Fibroblast of the conjunctiva (primary cell): ENCODE measurements around the gene BCO1.
"Not testable (repeated sequence)": the region's sequence is repeated elsewhere in the genome, so short reads cannot be mapped to it uniquely, and the experiment has no call there.

ENCODE experiments used
- DNase-seq: peaks from one replicate; pipeline ENCODE4 v3.0.0-alpha.2; 2010; ENCODE audit warnings: low read depth

Gene BCO1, protein sequence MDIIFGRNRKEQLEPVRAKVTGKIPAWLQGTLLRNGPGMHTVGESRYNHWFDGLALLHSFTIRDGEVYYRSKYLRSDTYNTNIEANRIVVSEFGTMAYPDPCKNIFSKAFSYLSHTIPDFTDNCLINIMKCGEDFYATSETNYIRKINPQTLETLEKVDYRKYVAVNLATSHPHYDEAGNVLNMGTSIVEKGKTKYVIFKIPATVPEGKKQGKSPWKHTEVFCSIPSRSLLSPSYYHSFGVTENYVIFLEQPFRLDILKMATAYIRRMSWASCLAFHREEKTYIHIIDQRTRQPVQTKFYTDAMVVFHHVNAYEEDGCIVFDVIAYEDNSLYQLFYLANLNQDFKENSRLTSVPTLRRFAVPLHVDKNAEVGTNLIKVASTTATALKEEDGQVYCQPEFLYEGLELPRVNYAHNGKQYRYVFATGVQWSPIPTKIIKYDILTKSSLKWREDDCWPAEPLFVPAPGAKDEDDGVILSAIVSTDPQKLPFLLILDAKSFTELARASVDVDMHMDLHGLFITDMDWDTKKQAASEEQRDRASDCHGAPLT

DNA sequence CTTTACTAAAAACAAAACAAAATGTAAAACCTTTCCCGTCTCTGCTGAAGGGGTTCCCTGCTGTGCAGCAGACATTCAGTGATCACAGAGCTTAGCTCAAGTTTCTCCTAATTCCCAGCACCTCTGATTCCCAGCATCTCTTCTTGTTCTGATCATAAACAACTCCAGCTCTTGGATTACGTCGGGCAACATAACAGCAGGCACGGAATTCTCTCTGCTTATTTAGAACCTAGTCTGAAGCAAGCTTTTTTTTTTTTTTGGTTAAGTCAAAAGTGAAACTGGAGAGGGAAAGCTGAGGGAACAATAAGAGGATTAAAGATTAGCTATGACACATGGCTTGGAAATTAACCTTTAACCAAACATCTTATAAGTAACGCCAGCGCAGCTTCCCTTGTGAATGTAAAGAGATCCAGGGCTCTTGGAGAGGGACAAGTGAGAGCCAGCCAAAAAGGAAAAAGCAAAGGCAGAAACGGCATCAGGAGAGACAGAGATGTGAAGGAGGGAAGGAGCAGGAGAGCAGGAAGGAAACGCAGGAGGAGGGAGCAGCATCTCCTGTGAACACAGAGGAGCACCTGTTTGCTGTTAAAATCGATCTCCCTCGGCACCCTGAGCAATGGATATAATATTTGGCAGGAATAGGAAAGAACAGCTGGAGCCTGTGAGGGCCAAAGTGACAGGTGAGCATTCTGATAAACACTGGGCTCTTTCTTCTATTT lies at the start of gene BCO1:
Gene BCO1 (plus strand): TSS at position 394 of the 716 bp plus-strand sequence. CDS start 220 bp downstream, at position 614.
- peak; percentile 28 for DNase-seq

DNA sequence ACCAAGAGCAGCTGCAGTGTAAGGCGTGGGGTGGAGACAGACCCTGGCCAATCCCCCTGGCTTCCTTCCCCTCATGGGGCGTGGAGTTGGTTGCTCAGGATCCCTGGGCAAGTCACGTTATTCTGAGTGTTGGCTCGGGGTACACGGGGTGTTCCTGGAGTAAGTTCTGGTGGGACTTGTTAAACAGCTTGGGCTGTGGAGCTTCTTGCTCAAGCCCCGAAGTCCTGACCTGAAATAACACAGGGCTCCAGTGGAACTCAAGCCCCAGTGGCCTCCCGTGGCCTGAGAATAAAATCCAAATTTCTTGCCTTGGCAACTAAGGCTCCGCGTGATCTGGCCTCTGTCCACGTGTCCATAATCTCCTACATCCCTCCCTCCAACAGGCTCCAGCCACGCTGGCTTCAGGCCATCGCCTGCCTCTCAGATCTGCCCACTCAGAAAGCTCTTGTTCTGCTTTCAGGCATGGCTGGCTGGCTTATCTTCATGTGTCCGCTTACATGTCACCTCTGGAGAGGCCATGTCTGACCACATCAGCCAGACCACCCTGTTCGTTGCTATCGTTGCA lies 49.3 kb upstream of the BCO1 start:
- DNase-seq = peak; percentile 45

DNA sequence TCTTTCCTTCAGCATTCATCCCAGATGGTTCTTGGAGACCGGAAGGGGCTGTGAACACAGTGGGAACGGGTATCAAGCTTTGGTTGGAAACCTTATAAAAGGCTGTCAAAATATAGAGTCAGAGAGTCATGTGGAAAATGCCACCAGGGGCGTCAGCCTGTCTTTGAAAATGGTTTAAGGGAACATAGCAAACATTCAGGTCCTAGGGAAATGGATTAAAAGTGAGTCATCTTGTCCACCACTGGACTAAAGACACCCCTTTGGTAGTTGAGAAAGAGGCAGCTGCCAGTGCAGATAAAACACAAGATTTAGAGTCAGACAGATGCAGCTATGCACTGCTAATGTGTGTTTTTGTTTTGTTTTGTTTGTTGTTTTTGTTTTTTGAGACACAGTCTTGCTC lies 47.8 kb upstream of the BCO1 start:
- DNase-seq = no peak

DNA sequence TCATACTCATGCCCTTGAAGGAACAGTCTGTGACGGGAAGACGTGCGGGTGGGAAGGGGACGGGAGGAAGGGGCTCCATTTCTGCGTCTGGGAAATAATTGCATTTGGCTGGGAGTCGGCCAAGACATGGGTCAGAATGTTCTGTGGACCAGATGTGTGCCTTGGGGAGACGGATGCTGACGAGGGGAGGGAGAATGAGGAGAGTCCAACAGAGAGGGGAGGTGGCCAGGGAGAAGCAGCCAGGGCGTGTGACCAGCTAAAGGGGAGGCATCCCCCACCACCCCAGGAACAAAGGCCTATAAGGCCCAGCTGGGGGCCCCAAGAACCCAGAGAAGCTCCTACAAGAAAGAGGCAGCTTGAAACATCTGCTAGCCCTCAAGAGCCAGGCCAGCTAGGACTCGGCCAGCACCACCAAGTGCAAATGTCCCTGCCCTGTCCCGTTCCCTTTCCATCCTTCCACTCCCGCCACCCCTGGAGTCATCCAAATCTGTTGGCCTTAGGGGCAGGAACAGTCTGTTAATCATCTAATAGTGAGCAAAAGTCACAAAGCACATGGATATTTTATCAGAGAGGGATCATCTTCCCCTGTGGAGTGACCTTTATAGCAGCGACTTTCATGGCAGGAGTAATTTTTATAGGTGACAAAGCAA lies 42.5 kb upstream of the BCO1 start:
- no peak for DNase-seq

DNA sequence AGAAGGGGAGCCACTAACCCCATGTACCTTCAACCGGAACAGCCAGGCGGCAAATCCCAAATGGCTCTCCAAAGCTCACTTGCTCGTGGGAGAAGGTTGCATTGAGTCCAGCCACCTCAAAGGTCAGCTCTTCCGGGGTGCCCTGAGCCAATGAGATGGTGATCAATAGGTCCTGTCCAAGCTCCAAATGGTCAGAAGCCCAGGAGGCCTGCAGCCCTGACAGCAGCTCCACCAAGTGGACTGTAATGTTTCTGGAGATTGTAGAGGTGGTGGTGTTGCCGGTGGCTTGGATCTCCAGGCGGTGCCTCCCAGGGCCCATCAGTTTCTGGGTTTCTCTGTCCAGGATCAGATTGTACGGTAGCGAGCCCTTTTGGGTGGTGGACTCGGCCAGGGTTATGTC lies 39.9 kb upstream of the BCO1 start:
- DNase-seq = no peak

DNA sequence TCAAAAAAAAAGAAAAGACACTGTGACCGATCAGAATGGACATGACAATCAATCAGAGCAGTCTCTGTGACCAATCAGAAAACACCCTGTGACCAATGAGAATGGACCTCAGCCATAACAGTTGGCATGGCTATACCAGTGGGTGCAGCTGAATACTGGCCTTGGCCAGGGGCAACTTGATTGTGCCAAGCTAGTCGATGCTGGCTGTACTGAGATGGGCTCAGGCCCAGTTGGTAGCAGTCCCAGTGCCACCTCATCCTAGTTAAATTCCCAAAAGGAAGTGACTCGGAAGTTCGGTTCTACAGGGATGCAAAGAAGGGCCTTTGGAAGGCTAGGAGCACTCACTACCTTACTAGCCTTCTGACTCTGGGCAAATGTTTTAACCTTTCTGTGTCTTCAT lies 37.2 kb upstream of the BCO1 start:
- DNase-seq = no peak

DNA sequence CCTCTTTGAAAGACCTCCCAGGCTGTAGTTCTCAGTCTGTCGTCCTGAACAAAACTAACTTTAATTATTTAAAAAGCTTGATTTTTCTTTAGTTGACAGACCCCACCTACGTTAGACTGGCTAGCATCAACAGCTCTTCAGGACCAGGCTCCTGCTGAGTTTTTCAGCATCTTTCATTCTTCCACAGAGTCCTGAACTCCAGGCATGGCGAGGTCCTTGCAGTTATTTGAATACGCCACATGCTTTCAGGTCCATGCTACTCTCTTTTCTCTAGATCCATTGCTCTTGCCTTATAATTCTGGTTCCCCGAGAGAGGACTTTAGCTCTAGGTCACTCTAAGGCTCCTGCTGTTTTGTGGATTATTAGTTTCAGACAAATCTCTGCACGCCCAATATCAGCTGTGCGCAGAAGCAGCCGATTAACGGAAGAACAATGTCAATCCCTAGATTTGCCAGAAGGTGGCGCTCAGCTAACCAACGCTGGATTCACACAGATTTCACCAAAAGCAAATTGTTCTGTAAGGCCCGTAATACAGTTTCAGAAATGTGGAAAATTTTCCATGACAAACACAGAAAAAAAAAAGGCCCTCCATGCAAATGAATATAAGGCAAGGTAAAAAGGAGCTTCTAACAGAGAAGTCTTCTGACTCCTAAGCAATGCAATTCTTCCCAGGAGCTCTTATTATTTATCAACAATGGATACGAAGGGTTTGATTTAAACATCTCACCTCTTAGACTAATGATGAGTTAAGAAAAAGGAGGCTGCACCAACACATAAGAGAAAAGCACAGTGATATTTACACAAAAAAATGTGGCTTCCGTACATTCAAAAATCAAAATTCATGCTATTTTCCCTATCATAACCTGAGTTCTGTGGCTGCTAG lies 33.5 kb upstream of the BCO1 start:
- DNase-seq = peak; percentile 44

DNA sequence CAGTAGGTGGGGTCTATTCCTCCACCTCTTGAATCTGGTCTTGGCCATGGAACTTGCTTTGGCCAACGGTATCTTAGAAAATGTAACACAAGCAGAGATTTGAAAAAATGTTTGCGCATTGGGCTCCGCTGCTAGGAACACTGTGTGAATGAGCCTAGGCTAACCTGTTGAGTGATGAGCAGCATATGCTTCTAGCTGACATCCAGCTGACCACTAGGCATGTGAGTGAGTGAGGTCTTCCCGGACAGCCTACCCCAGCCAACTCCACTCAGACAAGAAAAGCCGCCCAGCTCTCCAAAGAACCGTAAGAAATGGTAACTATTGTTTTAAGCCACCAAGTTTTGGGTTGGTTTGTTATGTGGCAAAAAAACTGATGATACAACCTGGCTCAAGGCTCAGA lies 31.4 kb upstream of the BCO1 start:
- DNase-seq = no peak

DNA sequence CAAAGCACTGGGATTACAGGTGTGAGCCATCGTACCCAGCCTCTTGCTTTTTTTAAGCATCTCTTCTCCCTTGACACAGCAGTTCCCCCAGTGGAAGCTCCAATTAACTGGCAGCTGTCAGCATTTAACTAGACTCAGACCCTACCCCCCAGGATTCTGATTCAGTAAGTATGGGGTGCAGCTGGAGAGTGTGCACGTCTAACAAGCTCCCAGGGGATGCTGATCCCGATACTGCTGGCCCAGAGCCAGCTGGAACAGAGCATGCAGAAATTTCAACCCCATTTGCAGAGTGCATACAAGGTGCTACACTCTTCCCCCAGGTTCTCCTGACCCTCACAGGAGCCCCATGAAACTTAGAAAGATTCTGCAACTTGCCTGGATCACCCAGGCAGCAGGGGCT lies 27.7 kb upstream of the BCO1 start:
- DNase-seq = no peak

DNA sequence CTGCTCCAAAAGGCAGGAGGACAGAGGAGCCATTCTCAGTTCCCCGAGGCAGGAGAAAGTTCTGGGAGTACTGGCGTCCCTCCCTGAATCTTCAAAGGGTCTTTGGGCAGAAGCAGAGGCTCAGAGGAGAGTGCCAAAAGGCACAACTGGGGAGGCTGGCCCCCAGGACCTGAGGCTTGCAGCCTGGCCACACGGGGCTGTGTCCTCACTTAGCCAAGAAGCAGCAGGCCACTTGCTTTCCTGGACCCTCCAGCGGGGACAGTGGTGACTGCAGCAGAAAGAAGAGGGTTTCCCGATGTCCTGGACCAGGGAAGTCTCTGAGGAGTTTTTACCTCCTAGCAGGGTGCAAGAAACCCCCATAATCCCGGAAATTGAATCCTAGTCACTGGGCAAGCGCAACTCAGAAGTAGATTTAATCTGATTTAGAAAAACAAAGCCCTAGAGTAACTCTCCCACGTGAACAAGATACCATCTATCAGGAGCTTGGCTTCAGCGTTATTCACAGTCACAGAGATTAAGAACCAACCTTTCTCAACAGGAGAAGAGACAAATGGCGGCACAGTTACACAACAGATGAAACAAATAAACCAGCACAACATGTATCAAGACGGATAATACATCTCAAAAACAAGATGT lies 25.5 kb upstream of the BCO1 start:
- DNase-seq = no peak

DNA sequence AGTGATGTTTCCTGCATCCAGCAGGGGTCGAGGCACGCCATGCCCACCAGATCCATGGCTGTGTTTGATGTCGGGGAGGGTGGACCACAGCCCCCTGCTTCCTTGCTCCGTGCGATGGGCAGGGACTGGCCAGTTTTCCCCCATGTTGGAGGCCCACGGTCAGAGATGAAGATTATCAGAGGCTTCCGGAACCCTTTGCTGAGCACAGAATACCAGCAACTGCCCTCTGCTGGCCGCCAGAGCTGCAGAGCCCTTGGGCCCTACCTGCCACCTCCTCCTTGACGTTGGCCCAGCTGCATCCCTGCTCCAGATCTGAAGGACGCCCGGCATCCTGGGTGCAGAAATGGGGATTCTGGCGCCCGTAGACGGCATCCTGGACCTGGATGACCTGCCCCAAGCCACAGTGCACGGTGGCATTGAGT lies 23.7 kb upstream of the BCO1 start:
- no peak for DNase-seq

DNA sequence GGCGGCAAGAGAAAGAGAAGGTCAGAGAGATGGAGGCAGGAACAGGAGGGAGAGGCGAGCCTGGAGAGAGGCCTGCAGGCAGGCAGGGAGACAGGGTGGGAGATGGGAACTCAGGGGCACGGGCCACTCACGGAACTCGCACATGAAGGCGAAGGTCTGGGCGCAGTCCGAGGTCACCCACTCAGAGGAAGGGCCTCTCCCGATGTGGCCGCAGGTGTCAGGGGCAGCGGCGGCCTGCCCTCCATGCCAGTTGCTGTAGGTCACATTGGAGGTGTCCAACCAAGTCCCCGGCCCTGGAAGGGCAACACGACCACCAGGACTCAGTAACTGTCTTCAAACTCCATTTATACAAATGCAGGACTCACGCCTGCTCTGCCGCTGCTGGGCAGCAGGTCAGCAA lies 22.4 kb upstream of the BCO1 start:
- DNase-seq = no peak

DNA sequence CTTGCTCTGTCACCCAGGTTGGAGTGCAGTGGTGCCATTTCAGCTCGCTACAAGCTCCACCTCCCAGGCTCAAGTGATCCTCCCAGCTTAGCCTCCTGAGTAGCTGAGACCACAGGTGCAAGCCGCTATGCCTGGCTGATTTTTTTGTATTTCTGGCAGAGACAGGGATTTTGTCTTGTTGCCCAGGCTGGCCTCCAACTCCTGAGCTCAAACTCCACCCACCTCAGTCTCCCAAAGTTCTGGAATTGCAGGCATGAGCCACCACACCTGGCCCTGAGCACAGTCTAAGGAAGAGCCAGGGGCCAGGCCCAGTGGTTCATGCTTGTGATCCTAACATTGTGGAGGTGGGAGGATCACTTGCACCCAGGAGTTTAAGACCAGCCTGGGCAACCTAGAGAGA lies 21.8 kb upstream of the BCO1 start:
- no peak for DNase-seq

DNA sequence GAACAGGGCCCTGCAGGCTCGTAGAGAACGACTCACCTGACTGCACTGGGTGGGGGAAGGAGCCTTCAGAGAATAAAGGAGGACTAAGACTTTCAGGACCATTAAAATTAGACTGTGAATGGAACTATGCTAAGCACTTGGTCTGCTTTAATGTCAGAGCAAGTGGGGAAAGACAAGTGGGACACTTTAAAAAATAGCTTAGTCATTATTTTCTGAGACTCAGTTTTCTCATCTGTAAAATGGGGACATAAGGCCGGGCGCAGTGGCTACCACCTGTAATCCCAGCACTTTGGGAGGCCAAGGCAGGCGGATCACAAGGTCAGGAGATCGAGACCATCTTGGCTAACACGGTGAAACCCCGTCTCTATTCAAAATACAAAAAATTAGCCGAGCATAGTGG lies 19.3 kb upstream of the BCO1 start:
- no peak for DNase-seq

DNA sequence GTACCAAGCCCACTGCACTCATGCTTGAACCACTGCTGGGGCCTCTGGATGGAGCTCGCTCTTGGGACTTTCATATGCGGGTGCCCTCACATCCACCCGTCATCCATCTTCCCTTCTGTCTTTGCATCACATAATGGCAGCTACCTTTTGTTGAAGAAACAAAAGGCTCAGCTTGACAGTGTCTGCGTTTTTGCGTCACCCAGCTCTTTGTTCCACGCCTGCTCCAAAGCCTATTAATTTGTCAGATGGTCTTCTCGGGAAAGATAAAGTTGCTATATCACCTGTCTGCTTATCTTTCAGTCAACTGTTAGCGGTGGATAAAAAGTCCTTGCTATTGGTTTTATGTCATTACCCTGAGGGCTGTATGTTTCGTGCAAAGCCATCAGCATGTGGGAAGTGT lies 18.1 kb upstream of the BCO1 start:
- DNase-seq = no peak

DNA sequence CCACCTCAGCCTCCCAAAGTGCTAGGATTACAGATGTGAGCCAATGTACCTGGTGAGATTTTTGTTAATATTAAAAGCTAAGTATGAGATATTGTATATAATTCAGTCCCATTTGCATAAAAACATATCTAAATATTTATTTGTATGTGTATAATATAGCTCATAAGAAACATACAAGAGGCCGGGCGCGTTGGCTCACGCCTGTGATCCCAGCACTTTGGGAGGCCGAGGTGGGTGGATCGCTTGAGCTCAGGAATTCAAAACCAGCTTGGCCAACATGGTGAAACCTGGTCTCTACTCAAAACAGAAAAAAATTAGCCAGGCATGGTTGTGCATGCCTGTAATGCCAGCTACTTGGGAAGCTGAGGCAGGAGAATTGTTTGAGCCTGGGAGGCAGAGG lies 16.8 kb upstream of the BCO1 start:
- no peak for DNase-seq

DNA sequence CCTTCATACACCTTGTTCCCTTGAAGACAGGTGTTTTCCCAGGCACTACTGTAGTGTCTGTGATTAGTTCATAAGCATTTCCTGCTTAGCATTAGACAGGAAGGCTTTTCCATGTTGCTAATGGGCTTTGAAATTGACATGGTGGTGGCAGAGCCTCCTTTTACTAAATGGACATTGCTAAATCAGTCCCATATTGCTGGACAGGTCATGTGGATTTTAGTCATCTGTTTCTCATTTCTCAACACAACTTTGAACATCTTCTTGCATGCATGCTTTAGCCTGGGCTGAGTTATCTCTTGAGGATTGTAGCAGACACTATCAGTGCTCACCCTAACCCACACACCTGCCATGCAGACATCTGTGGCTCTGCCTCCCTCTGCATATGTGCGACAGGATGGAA lies 13.7 kb upstream of the BCO1 start:
- no peak for DNase-seq

DNA sequence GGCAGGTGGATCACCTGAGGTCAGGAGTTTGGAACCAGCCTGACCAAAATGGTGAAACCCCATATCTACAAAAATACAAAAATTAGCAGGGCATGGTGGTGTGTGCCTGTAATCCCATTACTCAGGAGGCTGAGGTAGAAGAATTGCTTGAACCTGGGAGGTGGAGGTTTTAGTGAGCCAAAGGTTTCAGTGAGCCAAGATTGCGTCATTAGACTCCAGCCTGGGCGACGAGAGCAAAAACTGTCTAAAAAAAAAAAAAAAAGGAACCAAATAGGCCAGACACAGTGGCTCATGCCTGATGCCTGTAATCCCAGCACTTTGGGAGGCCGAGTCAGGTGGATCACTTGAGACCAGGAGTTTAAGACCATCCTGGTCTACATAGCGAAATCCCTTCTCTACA lies 12.8 kb upstream of the BCO1 start:
- DNase-seq = not testable (repeated sequence)

DNA sequence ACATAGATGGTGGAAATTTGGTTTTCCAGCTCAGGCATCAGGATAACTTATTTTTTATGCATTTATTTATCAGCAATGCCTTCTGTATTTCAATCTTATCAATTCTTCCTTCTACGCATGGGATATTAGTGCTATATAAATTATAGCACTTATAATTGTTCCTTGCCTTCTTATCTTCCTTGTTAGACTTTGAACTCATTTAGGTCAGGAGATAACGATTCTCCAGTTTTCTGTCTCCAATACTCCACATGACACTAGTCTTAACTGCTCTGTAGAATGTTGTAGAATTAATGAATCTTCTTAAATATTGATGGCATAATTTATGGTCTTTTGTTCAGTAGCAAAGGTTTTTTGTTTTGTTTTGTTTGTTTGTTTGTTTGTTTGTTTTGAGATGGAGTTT lies 10.7 kb upstream of the BCO1 start:
- no peak for DNase-seq

DNA sequence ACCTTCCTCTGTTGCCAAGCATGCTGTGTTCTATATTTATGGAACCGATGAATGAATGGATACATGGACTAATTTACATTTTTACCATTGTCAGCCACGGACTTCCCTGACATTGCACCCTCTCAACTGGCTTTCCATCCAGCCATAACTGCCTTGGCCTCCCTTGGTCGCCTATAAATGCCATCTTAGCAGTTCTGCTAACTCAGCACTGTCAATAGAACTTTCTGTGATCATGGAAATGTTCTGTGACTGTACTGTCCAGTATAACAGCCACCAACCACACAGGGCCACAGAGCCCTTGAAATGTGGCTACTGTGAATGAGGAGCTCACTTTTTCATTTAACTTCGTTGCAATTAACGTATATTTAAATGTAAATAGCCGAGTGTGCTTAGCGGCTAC lies 8.7 kb upstream of the BCO1 start:
- no peak for DNase-seq

DNA sequence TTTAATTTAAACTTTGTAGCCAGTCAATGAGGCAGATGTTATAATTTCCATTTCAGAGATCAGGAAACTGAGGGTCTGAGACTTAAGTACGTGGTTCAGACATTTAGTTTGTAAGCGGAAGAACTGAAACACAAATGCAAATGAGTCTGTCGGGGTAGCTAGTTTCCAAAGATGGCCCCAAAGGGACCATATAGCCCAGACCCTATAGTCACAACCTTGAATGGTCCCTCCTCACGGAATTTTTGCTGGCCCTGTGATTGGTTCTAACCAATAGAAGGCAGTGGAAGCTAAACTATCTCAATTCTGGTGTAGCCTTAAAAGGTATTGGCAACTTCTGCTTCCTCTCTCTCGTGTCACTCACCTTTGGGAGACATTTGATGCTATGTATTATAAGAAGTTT lies 7.5 kb upstream of the BCO1 start:
- no peak for DNase-seq
